ACC112 (cell line): ENCODE data around the gene KCNJ12.
A peak's percentile ranks its signal among the peaks of the same experiment; 100 is the strongest.

Source experiments
- H2AFZ ChIP-seq: fragments of 200-600 bp; sonication (generic); one replicate; pipeline ENCODE4 v1.6.0; 2017; ENCODE audit warnings: antibody characterized with exemption, low read length; ENCODE audit not compliant: unreplicated experiment
- H3K27ac ChIP-seq: fragments of 200-600 bp; sonication (generic); 2 replicates; pipeline ENCODE4 v1.5.1; 2014; ENCODE audit warnings: low read depth, mild to moderate bottlenecking, antibody characterized with exemption, low read length, moderate library complexity
- H3K27me3 ChIP-seq: fragments of 200-600 bp; sonication (generic); 2 replicates; pipeline ENCODE4 v1.6.1; 2014; ENCODE audit warnings: mild to moderate bottlenecking, antibody characterized with exemption, low read length, moderate library complexity, mixed read lengths; ENCODE audit not compliant: insufficient read depth
- H3K36me3 ChIP-seq: fragments of 200-600 bp; sonication (generic); 2 replicates; pipeline ENCODE4 v1.6.1; 2016; ENCODE audit warnings: mild to moderate bottlenecking, antibody characterized with exemption, low read length, moderate library complexity, mixed read lengths; ENCODE audit not compliant: insufficient read depth
- H3K4me1 ChIP-seq: fragments of 200-600 bp; sonication (generic); one replicate; pipeline ENCODE4 v1.6.1; 2016; ENCODE audit warnings: low read length, mixed read lengths; ENCODE audit not compliant: insufficient read depth, unreplicated experiment, control insufficient read depth
- H3K4me3 ChIP-seq: fragments of 200-600 bp; sonication (generic); 2 replicates; pipeline ENCODE4 v1.5.1; 2014; ENCODE audit warnings: mild to moderate bottlenecking, low read depth, low read length
- H3K79me2 ChIP-seq: fragments of 200-600 bp; sonication (generic); one replicate; pipeline ENCODE4 v1.6.0; 2016; ENCODE audit warnings: low read length; ENCODE audit not compliant: control insufficient read depth, unreplicated experiment, insufficient read depth

The KCNJ12 gene

DNA sequence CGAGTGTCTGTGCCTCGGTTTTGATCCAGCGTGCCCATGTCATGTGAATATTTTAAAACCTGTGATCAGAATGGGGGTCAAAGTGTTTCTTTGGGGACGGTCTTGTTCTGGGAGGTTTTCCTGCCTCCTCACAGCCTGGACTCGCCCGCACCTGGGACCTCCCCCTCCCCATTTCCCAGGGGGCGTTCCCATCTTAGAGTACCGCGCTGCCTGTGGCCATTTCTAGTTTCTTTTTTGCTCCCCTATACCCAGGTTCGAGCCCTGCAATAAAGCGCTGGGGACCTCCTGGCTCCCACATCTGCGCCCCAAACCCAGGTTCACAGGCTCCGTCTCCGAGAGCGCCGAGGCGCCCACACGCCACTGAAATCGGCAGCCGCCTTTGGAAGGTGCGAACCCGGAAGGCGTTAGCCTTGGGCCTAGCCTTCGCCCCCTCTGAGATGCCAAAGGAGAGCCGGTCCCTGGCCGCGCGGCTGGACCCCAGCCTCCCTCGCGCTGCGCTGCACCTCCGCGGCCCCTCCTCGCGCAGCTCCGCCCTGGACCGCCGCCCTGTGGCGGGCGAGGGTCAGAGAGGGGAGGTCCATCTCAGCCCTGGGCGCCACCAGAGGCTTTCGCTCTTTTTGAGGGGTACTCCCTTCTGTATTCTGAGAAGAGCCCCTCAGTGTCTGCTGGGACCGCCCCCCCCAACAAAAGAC, 1.7 kb downstream of the KCNJ12 start:
- H3K36me3 ChIP-seq = no peaks in the 10 kb centered on the region
- H3K4me3 ChIP-seq = peak overlapping the region; percentile 77
- peak overlapping the region; percentile 70 for H2AFZ ChIP-seq
- H3K27ac ChIP-seq = no peak overlapping the region
- peaks cover 12% of the 10 kb centered on the region for H3K4me1 ChIP-seq
- peaks cover 2% of the 10 kb centered on the region for H3K79me2 ChIP-seq
- no peaks in the 10 kb centered on the region for H3K27me3 ChIP-seq

DNA sequence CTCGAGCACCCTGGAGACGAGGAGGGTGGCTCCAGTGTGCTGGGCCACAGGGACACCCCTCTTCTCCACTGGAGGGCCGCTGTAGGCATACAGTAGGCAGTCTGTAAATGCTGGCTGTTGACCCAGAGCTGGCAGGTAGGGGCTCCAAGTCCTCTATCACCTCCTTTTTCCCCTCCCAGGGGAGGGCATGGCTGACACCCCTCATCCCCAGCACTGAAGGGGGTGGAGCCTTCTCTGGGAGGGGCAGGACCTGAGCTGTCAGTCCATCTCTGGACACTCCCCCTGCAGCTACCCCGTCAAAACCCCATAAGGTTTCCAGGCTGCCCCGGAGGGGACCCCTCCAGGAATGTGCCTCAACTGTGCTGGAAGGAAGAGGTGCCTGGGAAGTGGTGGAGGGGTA, 2.4 kb downstream of the KCNJ12 start:
- Histone ChIP-seq H3K27ac (no peak overlapping the region), H2AFZ (no peak overlapping the region), H3K4me3 (peak overlapping the region; percentile 77; the same call in 1 of the 2 replicates), H3K27me3 (no peaks in the 10 kb centered on the region), H3K36me3 (no peaks in the 10 kb centered on the region), H3K79me2 (peaks cover 2% of the 10 kb centered on the region), H3K4me1 (peaks cover 12% of the 10 kb centered on the region)

DNA sequence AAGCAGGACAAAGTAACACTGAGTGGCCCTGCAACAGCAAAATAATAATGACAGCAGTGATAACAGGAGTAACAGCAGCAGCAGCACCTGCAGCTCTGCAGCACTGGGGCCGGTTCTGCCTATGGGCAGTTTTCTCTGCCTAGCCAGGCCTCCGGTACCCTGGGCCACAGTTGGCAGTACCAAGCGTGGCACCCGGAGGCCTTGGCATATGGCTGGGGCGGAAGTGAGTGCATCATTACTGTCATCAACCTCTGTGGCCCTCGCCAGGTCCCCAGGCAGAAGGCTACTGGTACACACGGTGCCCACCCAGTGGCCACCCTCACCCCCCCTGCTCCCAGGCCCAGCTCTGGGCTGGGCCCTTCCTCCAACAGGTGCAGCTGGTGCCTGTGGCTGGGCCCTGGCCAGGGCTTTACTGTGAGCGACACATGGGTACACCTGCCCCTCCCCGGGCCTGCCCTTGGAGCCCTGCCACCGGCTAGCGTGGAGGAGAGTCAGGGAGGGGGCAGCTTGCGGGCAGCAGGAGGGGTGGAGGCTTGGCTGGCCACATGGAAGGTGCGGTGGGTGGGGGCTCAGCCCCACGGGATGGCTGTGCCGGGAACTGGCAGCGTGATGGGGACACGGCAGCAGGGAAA, 3.0 kb downstream of the KCNJ12 start:
- H2AFZ ChIP-seq = no peak overlapping the region
- no peaks in the 10 kb centered on the region for H3K27me3 ChIP-seq
- H3K4me3 ChIP-seq = no peak overlapping the region
- peaks cover 12% of the 10 kb centered on the region for H3K4me1 ChIP-seq
- no peaks in the 10 kb centered on the region for H3K36me3 ChIP-seq
- peaks cover 2% of the 10 kb centered on the region for H3K79me2 ChIP-seq
- H3K27ac ChIP-seq = no peak overlapping the region

DNA sequence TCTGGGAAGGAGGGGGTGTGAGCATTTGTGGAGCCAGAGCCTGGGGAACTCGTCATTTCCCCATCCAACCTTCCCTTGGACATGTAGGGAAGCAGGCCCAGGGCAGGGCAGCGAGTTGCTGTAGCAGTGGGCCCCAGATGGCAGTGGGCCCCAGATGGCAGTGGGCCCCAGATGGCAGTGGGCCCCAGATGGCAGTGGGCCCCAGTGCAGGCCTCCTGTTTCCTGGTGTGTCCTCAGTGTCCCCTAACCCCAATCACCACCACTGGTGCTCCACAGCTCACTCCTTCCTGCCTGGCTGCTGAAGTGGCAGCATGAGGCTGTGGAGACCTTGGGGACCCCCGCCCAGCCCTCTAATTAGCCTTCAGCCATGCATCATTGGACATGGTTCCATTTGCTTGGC, 4.5 kb downstream of the KCNJ12 start:
- Histone ChIP-seq H3K27me3 (no peaks in the 10 kb centered on the region), H3K36me3 (no peaks in the 10 kb centered on the region)

DNA sequence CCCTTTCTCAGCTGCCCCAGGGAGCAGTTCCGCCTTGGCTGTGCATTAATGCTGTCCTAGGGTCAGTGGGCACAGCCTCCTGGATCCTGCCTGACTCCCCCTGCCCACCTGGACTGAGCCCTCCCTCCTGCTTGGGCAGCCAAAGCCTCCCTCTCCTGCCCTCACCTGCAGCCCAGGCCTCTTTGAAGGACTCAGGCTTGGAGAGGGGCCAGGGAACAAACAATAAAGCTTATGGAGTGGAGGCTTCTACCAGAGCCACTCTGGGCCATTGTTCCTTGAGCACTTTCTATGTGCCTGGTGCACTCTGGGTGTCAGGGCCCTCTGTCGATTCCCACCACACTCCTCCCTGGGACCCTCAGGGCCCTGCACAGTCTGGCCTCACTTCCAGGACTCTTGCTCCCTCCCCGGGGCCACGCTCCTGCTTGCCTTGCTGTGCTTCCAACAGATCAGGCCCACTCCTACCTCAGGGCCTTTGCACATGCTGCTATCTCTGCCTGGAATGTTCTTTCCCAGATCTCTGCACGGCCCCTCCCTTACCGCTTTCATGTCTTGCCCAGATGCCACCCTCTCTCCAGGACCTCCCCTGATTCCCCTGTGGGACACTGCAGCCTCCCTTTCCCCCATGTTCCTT, 5.0 kb downstream of the KCNJ12 start:
- Histone ChIP-seq H2AFZ (no peak overlapping the region), H3K79me2 (peaks cover 2% of the 10 kb centered on the region), H3K36me3 (no peaks in the 10 kb centered on the region), H3K4me3 (no peak overlapping the region), H3K27ac (no peak overlapping the region), H3K27me3 (no peaks in the 10 kb centered on the region), H3K4me1 (peaks cover 7% of the 10 kb centered on the region)

More for the DNA sequence above, 4.5 kb downstream of the KCNJ12 start:
- Histone ChIP-seq H3K4me3 (no peak overlapping the region), H3K27ac (no peak overlapping the region), H2AFZ (no peak overlapping the region), H3K79me2 (peaks cover 2% of the 10 kb centered on the region), H3K4me1 (peaks cover 7% of the 10 kb centered on the region)

DNA sequence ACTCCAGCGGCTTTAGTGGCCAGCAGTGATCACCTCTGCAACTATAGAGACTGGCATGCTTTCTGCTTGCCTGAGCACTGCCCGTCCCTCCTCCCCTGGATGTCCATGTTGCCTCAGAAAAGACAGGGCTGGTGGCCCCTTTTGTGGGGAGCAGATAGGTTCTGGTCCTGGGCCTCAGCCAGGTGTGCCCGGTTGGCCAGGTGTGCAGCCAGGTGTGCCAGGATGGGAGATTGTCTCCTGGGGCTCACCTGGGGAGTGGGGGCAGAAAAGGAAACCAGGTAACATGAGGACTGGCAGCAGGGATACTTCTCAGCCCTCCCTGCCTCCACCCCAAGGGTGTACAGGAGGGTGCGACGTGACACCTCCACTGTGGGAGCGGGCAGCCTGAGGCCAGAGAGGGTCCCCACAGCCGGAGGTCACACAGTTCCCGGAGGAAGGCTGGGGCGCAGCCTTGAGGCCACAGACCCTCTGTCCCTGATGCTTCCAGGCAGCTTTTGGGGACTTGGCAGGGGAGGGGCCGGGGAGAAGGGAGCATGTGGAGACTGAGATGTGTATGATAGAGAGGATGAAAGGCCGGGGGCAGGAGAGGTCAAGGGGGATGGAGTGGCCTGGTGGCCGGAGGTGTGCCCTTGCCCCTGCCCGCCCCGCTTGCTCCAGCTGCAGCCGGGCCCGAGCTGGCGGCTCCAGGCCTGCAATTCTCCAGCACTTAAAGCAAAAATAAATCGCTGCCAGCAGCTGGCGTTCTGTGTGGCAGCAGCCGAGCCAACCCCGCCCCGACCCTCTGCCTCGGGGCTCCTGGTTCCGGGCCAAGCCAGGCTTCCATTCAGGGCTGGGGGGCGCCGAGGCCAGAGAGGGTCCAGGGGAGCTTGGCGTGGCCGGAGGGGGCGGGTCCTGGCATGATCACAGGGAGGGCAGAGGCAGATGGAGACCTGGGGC, 6.7 kb downstream of the KCNJ12 start:
- Histone ChIP-seq H3K4me1 (peaks cover 6% of the 10 kb centered on the region), H3K4me3 (no peak overlapping the region), H3K27me3 (no peaks in the 10 kb centered on the region), H3K36me3 (no peaks in the 10 kb centered on the region), H2AFZ (no peak overlapping the region), H3K27ac (no peak overlapping the region), H3K79me2 (peaks cover 2% of the 10 kb centered on the region)

DNA sequence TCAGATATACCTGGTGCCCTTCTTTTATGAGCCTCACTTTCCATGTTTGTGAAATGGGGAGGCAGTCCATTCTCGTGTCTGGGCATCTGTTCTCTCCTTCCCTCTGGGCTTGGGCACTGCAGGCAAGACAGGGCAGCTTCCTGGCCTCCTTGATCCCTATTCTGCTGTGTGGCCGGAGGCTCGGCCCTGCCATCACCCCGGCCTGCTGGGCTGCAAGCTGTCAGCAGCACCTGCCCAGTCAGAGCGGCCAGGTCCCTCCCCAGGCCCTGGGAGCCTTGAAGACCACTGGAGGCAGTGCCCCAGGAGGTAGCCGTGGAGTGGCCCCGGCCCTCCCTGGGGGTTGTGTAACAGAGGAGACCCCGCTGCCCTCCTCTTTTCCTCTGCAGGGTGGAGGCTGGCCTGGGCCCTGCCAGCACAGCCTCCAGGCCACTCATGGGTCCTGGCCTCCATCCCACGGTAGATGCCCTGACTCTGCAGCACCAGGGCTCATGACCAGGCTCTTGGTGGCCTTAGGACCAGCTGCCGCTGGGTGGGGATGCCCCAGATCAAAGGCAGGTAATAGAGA, 9.2 kb downstream of the KCNJ12 start:
- H3K4me1 ChIP-seq = no peaks in the 10 kb centered on the region

DNA sequence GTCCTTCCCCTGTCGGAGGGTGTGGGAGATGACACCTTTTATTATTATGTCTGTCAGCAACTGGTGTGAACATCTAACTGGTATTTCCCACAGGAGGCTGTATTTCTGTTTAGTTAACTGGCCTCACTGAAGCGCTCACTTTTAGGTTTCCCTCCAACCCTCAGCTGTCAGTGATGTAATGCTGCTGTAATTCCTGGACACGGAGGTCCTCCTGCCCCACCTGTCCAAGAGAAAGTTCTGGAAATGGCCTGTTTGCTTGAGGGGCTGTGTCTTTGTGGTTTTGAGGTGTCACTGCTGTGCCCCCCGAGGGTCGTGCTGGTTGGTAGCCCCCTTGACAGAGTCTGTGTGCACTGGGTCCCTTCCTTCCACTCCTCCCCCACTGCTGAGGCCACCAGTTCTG, 11.5 kb downstream of the KCNJ12 start:
- H2AFZ ChIP-seq = no peak overlapping the region
- no peak overlapping the region for H3K4me3 ChIP-seq
- no peaks in the 10 kb centered on the region for H3K4me1 ChIP-seq
- H3K27me3 ChIP-seq = no peaks in the 10 kb centered on the region
- no peaks in the 10 kb centered on the region for H3K79me2 ChIP-seq
- no peak overlapping the region for H3K27ac ChIP-seq
- H3K36me3 ChIP-seq = no peaks in the 10 kb centered on the region

More for the DNA sequence above, 9.2 kb downstream of the KCNJ12 start:
- Histone ChIP-seq H3K79me2 (no peaks in the 10 kb centered on the region), H3K36me3 (no peaks in the 10 kb centered on the region), H3K27ac (no peak overlapping the region), H2AFZ (no peak overlapping the region), H3K4me3 (no peak overlapping the region), H3K27me3 (no peaks in the 10 kb centered on the region)

DNA sequence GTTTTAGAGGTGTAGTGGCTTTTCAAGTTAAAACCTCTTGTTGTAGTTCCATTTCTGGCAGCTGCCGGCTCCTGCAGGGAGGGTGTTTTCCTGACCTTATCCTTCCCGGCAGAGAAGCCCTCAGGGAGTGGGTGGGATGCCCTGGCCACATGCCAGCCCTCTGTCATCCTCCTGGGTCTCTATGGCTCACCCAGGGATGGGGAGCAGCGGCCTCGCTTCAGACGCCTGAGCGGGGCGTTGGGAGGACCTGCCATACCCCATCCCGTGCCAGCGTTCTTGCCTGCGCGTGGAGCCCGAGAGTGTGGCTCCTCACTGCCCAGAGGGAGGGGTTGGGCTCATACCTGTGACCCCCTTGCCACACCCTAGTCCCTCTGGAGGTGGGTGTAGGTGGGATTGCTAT, 11.9 kb downstream of the KCNJ12 start:
- Histone ChIP-seq H3K4me1 (no peaks in the 10 kb centered on the region), H3K27me3 (no peaks in the 10 kb centered on the region), H3K4me3 (no peak overlapping the region), H3K79me2 (no peaks in the 10 kb centered on the region), H2AFZ (no peak overlapping the region), H3K36me3 (no peaks in the 10 kb centered on the region), H3K27ac (no peak overlapping the region)

DNA sequence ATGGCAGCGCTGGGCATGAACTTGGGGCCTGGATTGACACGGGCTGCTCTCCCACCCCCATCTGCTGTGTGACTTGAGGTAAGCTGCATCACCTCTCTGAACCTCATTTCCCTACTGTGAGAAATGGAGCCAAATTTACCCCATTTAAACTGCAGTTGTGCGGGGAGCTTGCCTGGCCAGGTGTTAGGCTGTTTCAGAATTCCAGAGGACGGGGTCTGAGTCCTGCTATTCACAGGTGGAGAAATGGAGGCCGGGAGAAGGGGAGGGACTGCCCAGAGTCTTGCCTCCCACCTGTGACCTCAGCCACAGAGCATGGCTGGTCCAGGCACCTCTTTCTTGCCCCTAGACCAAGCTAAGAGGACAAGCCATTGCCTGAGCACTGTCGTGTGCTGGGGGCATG, 12.8 kb downstream of the KCNJ12 start:
- H3K27me3 ChIP-seq = no peaks in the 10 kb centered on the region
- no peaks in the 10 kb centered on the region for H3K79me2 ChIP-seq
- H3K4me1 ChIP-seq = no peaks in the 10 kb centered on the region
- no peaks in the 10 kb centered on the region for H3K36me3 ChIP-seq
- H3K27ac ChIP-seq = no peak overlapping the region
- H3K4me3 ChIP-seq = no peak overlapping the region
- H2AFZ ChIP-seq = no peak overlapping the region
